T-helper 2 cell (primary cell): ENCODE measurements around the gene ADAM23.
A peak's percentile ranks its signal among the peaks of the same experiment; 100 is the strongest.

Experiments
- DNase-seq, 5 experiments: peaks; one replicate each; pipeline versions ENCODE4 v3.0.0 to v3.0.0-alpha.2; 2012 to 2022

The ADAM23 gene

GRCh38 chr2:206511283-206511682 lies 68.0 kb downstream of the ADAM23 start:
- DNase-seq: no peak

DNA sequence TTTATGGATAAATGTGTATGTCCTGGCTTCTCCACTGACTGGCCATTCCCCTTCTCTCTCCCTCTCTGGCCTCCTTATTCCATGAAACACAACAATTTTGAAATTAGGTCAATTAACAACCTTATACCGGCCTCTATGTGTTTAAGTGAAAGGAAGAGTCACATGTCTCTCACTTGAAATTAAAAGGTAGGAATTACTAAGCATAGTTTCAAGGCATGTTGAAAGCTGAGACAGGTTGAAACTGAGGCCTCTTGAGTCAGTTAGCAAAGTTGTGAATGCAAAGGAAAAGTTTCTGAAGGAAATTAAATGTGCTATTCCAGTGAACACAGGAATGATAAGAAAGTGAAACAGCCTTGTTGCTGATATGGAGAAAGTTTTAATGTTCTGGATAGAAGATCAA lies 69.7 kb downstream of the ADAM23 start:
- DNase-seq: no peak

- no peak for DNase-seq
These were observed 72.2 kb downstream of the ADAM23 start for GRCh38 chr2:206515580-206515979.

- DNase-seq: no peak
These were observed 75.7 kb downstream of the ADAM23 start for GRCh38 chr2:206518997-206519396.

GRCh38 chr2:206520450-206520849 lies 77.1 kb downstream of the ADAM23 start:
- no peak for DNase-seq

DNA sequence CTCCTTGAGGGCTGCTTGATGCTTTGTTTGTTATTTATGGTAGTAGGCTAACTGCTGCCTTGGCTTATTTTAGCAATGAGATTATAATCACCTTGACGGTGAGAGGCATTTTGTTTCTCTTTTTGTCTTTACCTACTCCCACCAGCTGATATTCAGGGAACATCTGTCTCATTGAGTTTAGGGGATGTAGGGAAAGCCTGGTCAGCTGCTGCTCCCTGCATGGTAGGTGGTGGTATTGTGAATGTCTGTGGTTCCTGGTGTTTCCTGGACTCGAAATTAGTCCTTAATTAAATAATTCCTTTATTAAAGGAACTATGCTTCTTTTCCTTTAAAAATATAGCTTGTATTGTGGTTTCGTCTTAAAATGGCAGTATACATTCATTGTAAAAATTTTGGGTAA lies 77.8 kb downstream of the ADAM23 start:
- no peak for DNase-seq

GRCh38 chr2:206521612-206522011 lies 78.3 kb downstream of the ADAM23 start:
- DNase-seq: peak in 1 of 5 experiments; percentile 22

- DNase-seq: no peak
These were observed 83.1 kb downstream of the ADAM23 start for GRCh38 chr2:206526416-206526815.

DNA sequence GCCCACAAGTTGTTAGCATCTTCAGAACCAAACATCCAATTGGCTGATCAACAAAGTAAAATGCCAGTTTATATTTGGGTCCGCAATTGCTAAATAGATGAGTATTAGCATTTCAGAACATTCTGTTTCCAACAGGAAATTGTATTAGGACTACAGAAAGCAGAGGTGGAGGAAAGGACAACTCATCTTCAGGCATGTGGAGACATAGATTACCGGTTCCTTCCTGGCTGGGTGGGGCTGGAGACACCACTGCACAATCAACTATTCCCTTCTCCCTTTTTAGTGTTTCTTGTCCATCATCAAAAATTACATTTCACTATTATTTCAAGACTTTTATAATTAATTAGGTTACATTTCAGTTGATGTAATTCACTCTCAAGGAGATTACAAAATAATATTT lies 83.8 kb downstream of the ADAM23 start:
- DNase-seq: no peak

DNA sequence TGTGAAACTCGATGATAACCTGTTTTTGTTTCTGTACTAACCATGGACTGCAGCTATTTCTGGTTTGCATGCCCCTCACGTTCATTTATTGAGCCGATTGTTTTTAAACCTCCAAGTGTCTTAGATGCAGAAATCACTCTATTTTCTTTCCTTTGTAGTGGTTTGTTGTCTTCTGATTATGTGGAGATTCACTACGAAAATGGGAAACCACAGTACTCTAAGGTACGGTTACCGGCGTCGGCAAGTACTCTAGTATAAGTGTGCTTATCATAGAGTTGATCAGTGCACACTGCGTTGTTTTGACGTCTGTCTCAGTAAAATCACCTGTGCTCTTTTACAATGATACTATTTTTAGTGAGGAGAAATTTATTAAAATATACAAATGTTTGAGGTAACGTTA lies 87.4 kb downstream of the ADAM23 start:
- DNase-seq: peak in 3 of 5 experiments; percentile 2 to 92 (median 28)

GRCh38 chr2:206531996-206532543 lies 88.7 kb downstream of the ADAM23 start:
- no peak for DNase-seq

DNA sequence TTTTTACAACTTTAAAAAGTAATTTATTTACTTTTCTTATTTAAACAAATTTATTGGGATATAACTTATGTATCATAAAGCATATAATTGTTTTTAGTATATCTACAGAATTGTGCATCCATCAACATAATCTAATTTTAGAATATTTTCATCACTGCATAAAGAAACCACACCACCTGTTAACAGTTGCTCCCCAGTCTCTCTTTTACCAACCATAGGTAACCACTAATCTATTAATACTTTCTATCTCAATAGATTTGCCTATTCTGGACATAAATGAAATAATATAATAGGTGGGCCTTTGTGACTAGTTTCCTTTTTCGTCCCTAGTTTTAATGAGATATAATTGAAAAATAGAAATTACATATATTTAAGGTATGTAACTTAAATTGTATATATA lies 90.6 kb downstream of the ADAM23 start:
- no peak for DNase-seq

DNA sequence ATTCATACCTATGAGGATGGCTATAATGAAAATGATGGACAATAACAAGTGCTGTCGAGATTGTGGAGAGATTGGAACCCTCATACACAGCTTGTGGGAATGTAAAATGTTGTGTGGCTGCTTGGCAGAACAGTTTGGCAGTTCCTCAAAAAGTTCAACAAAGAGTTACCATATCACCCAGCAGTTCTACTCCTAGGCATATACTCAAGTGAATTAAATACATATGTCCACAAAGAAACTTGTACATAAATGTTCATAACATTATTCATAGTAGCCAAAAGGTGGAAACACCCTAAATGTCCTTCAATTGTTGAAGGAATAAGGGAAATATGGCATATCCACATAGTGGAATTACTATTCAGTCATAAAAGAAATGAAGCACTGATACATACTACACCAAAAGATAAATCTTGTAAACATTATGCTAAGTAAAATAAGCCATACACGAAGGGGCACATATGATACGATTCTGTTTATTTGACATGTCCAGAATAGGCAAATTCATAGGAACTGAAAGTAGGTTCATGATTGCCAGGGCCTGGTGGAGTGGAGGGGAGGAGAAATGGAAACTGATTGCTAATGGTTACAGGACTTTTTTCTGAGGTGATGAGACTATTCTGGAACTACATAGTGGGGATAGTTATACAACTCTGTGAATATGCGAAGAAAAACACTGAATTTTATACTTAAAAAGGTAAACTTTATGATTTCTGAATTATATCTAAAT lies 92.1 kb downstream of the ADAM23 start:
- no peak for DNase-seq

GRCh38 chr2:206540757-206541156 lies 97.4 kb downstream of the ADAM23 start:
- no peak for DNase-seq

DNA sequence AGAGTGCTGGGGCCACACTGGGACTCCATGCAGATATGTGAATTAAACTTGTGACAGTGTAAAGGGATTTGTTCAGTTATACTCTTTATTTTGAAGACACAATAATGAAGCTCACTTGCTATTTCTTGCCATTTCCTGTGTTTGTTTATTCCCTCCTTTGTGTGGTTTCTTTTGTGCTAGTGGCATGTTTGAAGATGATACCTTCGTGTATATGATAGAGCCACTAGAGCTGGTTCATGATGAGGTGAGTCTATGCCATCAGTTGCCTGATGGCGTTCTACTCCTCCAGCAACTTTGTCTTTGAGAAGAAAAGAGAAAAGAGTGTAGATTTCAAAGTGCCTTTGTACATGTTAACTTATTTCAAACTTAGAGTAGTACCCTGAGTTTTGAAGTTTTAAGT lies 99.7 kb downstream of the ADAM23 start:
- peak in 1 of 5 experiments; percentile 40 for DNase-seq

GRCh38 chr2:206548383-206548782 lies 105.1 kb downstream of the ADAM23 start:
- no peak for DNase-seq

GRCh38 chr2:206555721-206556120 lies 112.4 kb downstream of the ADAM23 start:
- DNase-seq: no peak

DNA sequence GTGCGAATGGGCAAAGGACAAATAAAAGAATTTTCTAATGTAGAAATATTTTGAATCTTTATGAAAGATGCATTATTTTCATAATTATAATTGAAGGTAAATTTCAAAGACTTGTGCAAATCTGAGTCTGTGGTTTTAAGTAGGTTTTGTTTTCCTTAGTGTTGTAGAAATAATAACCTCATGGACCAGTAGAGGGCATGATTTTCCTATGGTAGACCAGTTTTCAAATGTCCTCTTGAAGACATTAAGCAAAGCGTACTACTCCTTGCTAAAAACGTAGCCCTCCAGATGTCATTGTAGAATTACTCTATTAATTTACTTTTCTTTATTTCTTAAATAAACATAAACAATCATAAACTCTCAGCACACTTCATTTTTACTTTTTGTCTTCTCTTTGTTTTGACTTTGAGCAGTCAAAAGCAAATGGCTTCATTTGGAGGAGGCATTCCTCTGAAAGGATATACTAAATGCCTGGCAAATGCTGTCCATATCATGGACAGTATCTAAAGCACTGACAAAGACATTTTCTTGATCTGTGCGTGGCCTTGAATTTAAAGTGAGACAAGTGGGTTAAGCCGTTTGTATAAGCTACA lies 113.1 kb downstream of the ADAM23 start:
- peak in 1 of 5 experiments; percentile 52 for DNase-seq

DNA sequence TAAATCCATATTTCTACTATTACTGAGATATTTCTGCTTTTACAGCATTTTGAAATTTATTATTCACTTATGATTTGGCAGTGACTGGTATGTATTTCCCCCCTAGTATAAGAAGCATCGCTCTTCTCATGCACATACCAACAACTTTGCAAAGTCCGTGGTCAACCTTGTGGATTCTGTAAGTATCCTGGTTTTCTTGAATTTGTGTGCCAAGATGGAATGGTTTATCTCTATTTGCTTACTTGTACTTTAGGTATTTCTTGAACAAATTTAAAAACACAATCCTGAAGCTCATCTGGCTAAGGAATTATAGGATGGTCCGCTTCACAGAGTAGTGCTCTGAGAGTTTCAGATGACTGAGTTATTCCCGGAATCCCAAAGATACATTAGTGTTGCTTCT lies 114.0 kb downstream of the ADAM23 start:
- no peak for DNase-seq

GRCh38 chr2:206558492-206558891 lies 115.2 kb downstream of the ADAM23 start:
- peak in 1 of 5 experiments; percentile 61 for DNase-seq

DNA sequence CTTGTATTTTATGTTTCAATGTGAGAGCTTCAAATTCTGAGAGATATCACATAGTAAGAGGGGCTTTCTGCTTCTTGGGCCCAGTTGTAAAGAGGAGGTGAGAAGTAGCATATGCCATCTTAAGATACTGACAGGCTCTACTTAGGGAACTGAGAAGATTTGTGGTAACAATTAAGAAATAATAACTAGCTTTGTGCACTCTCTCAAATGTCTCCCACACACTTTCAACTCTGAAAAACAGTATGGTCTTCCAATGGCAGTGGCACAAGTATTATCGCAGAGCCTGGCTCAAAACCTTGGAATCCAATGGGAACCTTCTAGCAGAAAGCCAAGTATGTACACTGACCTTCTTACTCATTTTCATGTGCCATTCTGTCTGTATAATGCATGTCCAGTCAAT lies 118.6 kb downstream of the ADAM23 start:
- no peak for DNase-seq

GRCh38 chr2:206562375-206562774 lies 119.0 kb downstream of the ADAM23 start:
- DNase-seq: no peak

DNA sequence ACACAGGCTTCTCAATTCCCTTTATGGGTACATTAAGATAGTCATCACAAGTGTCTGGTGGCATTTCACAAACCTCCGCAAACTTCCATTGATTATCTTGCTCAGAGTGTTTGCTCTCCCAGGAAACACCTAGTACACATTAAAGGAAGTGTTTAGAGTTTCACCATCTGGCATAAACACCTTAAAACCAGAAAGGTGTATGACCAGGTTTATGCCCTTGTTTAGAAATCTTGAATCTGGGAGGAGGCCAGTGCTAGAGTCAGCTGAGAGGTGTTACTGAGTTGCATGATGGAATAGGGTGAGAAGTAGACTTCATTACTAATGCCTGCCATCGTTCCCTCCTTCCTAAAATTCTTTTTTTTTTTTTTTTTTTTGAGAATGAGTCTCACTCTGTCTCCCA lies 120.0 kb downstream of the ADAM23 start:
- DNase-seq: no peak

GRCh38 chr2:206565666-206566065 lies 122.3 kb downstream of the ADAM23 start:
- no peak for DNase-seq
